Glutamatergic neuron (in vitro differentiated cells): ENCODE results near the gene SLC15A1. TPM values are rescaled to one million over a fixed set of nuclear protein-coding genes. Genes with fewer than 3 reads are reported as not detected.
A peak's percentile ranks its signal among the peaks of the same experiment; 100 is the strongest.

Experiments
- DNase-seq: peaks from one replicate; pipeline ENCODE4 v3.0.0; 2022
- H3K27ac Mint-ChIP-seq: one replicate; pipeline ENCODE4 v1.8.0; 2020; ENCODE audit warnings: mild to moderate bottlenecking, mixed read lengths, inconsistent platforms; ENCODE audit not compliant: unreplicated experiment
- H3K27me3 Mint-ChIP-seq: one replicate; pipeline ENCODE4 v1.8.0; 2020; ENCODE audit warnings: mild to moderate bottlenecking, moderate library complexity, mixed read lengths, inconsistent platforms; ENCODE audit not compliant: unreplicated experiment
- H3K36me3 Mint-ChIP-seq: one replicate; pipeline ENCODE4 v1.8.0; 2020; ENCODE audit warnings: mild to moderate bottlenecking, mixed read lengths, inconsistent platforms; ENCODE audit not compliant: unreplicated experiment
- H3K4me1 Mint-ChIP-seq: one replicate; pipeline ENCODE4 v1.8.0; 2020; ENCODE audit warnings: mild to moderate bottlenecking, low read depth, mixed read lengths, inconsistent platforms; ENCODE audit not compliant: unreplicated experiment
- H3K4me3 Mint-ChIP-seq: one replicate; pipeline ENCODE4 v1.8.0; 2020; ENCODE audit warnings: mild to moderate bottlenecking, mixed read lengths, inconsistent platforms; ENCODE audit not compliant: unreplicated experiment
- H3K9me3 Mint-ChIP-seq: one replicate; pipeline ENCODE4 v1.8.0; 2020; ENCODE audit warnings: mild to moderate bottlenecking, moderate library complexity, mixed read lengths, inconsistent platforms; ENCODE audit not compliant: unreplicated experiment
- CTCF ChIP-seq: fragments of 200-600 bp; sonication (generic); IDR thresholded peaks from one replicate; pipeline ENCODE4 v1.5.0; 2021; ENCODE audit not compliant: partially characterized antibody, unreplicated experiment
- total RNA-seq: library from RNA; stranded (reverse); fragmentation: NEBNext Ultra II Directional; extraction: Animal tissue kit (Norgen Biotek cat#: 25700); gene quantifications from one replicate; pipeline ENCODE4 v1.2.1, GENCODE V29; 2021; ENCODE audit not compliant: unreplicated experiment

Gene SLC15A1
- total RNA-seq, 1 donor from 2014 or later = not detected

- Mint-ChIP-seq H3K36me3 (no peaks in the 10 kb centered on the region), H3K4me3 (no peak overlapping the region), H3K27me3 (peaks cover 3% of the 10 kb centered on the region), H3K4me1 (peaks cover 1% of the 10 kb centered on the region), H3K9me3 (peaks cover 6% of the 10 kb centered on the region), H3K27ac (no peak overlapping the region)
- DNase-seq = no peak
- no peak for TF ChIP-seq CTCF
Observed at GRCh38 chr13:98677398-98677797, 75.1 kb downstream of the SLC15A1 start.

GRCh38 chr13:98676239-98676638 is 76.2 kb downstream of the SLC15A1 start:
- no peak for DNase-seq
- Mint-ChIP-seq H3K27ac (no peak overlapping the region), H3K36me3 (no peaks in the 10 kb centered on the region), H3K9me3 (peaks cover 6% of the 10 kb centered on the region), H3K4me1 (peaks cover 1% of the 10 kb centered on the region), H3K27me3 (peaks cover 3% of the 10 kb centered on the region), H3K4me3 (no peak overlapping the region)
- TF ChIP-seq CTCF = no peak

- peaks cover 6% of the 10 kb centered on the region for H3K9me3 Mint-ChIP-seq
- no peaks in the 10 kb centered on the region for H3K36me3 Mint-ChIP-seq
- H3K27me3 Mint-ChIP-seq = peaks cover 3% of the 10 kb centered on the region
- no peak overlapping the region for H3K27ac Mint-ChIP-seq
- DNase-seq = no peak
- no peak for TF ChIP-seq CTCF
- H3K4me1 Mint-ChIP-seq = peaks cover 1% of the 10 kb centered on the region
- H3K4me3 Mint-ChIP-seq = no peak overlapping the region
Observed at GRCh38 chr13:98675837-98676236, 76.6 kb downstream of the SLC15A1 start.

- Mint-ChIP-seq H3K4me1 (peaks cover 1% of the 10 kb centered on the region), H3K9me3 (peaks cover 6% of the 10 kb centered on the region), H3K4me3 (no peak overlapping the region), H3K27ac (no peak overlapping the region), H3K27me3 (peaks cover 3% of the 10 kb centered on the region), H3K36me3 (no peaks in the 10 kb centered on the region)
- no peak for TF ChIP-seq CTCF
- no peak for DNase-seq
Observed at GRCh38 chr13:98675066-98675465, 77.4 kb downstream of the SLC15A1 start.

GRCh38 chr13:98672947-98673613 is 79.4 kb downstream of the SLC15A1 start:
- Mint-ChIP-seq H3K4me1 (peaks cover 1% of the 10 kb centered on the region), H3K36me3 (no peaks in the 10 kb centered on the region), H3K9me3 (peaks cover 2% of the 10 kb centered on the region), H3K27ac (no peak overlapping the region), H3K27me3 (peaks cover 3% of the 10 kb centered on the region), H3K4me3 (no peak overlapping the region)
- DNase-seq = peak; percentile 54
- peak; percentile 89 for TF ChIP-seq CTCF
